Fibroblast of lung (primary cell): ENCODE results near the gene NASP. TPM values are rescaled to one million over a fixed set of nuclear protein-coding genes. Genes with fewer than 3 reads are reported as not detected.

Source experiments
- DNase-seq, 2 donors: peaks; one replicate each; pipeline versions ENCODE4 v3.0.0 to v3.0.0-alpha.2; 2010; ENCODE audit warnings: low read depth in 2 of 2
- H2AFZ ChIP-seq: 2 replicates; pipeline ENCODE4 v1.5.1; 2012; ENCODE audit warnings: low read length, control low read depth, inconsistent platforms
- H3K27ac ChIP-seq: 2 replicates; pipeline ENCODE4 v1.5.1; 2011; ENCODE audit warnings: low read length, control low read depth; ENCODE audit not compliant: insufficient read depth
- H3K27me3 ChIP-seq: 2 replicates; pipeline ENCODE4 v1.5.1; 2011; ENCODE audit warnings: mild to moderate bottlenecking, low read length; ENCODE audit not compliant: control insufficient read depth, insufficient read depth
- H3K36me3 ChIP-seq: 2 replicates; pipeline ENCODE4 v1.5.1; 2011; ENCODE audit warnings: low read length; ENCODE audit not compliant: control insufficient read depth, insufficient read depth
- H3K4me1 ChIP-seq: 2 replicates; pipeline ENCODE4 v1.5.1; 2011; ENCODE audit warnings: low read length; ENCODE audit not compliant: control insufficient read depth, insufficient read depth; ENCODE audit errors: extremely low read depth
- H3K4me2 ChIP-seq: 2 replicates; pipeline ENCODE4 v1.5.1; 2011; ENCODE audit warnings: low read length, control low read depth; ENCODE audit not compliant: insufficient read depth; ENCODE audit errors: extremely low read depth
- H3K4me3 ChIP-seq, 4 experiments: fragments of 200-600 bp in 1 of 4; sonication (generic) in 1 of 4; replicated peaks in 1 of 4; 2 replicates each; pipeline ENCODE4 v1.5.1; 2011 to 2016; ENCODE audit warnings: low read length in 4 of 4, low read depth in 3 of 4, mild to moderate bottlenecking in 3 of 4, control low read depth in 2 of 4, inconsistent platforms in 1 of 4, mixed read lengths in 1 of 4; ENCODE audit not compliant: insufficient read depth in 1 of 4; ENCODE audit errors: control extremely low read depth in 1 of 4
- H3K79me2 ChIP-seq: 2 replicates; pipeline ENCODE4 v1.5.1; 2012; ENCODE audit warnings: mild to moderate bottlenecking, low read length, inconsistent platforms; ENCODE audit not compliant: control insufficient read depth, insufficient read depth
- H3K9ac ChIP-seq: 2 replicates; pipeline ENCODE4 v1.5.1; 2011; ENCODE audit warnings: mild to moderate bottlenecking, low read length, control low read depth; ENCODE audit not compliant: insufficient read depth
- H3K9me3 ChIP-seq: 2 replicates; pipeline ENCODE4 v1.5.1; 2012; ENCODE audit warnings: low read depth, low read length; ENCODE audit not compliant: control insufficient read depth, insufficient read depth
- H4K20me1 ChIP-seq: 2 replicates; pipeline ENCODE4 v1.5.1; 2011; ENCODE audit warnings: low read length; ENCODE audit not compliant: control insufficient read depth, insufficient read depth; ENCODE audit errors: extremely low read depth
- EZH2 ChIP-seq: IDR thresholded peaks from 2 replicates; pipeline ENCODE4 v1.5.1; 2012; ENCODE audit warnings: low read length, control low read depth, mild to moderate bottlenecking; ENCODE audit errors: missing control alignments
- polyA plus RNA-seq, 2 donors: library from polyadenylated mRNA; depleted of rRNA in 1 of 2; stranded (reverse) in 1 of 2; unstranded in 1 of 2; fragments of >200 nt; gene quantifications; 2 replicates each; pipeline ENCODE4 v1.2.1, GENCODE V29; 2011 to 2012; ENCODE audit warnings: missing spikeins in 1 of 2
- total RNA-seq: library from RNA; depleted of rRNA; stranded (reverse); fragments of >200 nt; gene quantifications from 2 replicates; pipeline ENCODE4 v1.2.1, GENCODE V29; 2014
- TF ChIP-seq, protein P1 (sequence below), 2 donors: IDR thresholded peaks in 1 of 2; conservative IDR thresholded peaks in 1 of 2; 1 replicate in 1 of 2; 2 replicates in 1 of 2; pipeline ENCODE4 v1.5.1; 2011 to 2012; ENCODE audit warnings: low read length in 2 of 2, control low read depth in 1 of 2, inconsistent platforms in 1 of 2, low read depth in 1 of 2, mild to moderate bottlenecking in 1 of 2

Gene NASP
- total and polyA plus RNA-seq, 2 donors (not counting 1 experiment from before 2014, with no cell fraction given), result 30.9 to 54.1 TPM

DNA sequence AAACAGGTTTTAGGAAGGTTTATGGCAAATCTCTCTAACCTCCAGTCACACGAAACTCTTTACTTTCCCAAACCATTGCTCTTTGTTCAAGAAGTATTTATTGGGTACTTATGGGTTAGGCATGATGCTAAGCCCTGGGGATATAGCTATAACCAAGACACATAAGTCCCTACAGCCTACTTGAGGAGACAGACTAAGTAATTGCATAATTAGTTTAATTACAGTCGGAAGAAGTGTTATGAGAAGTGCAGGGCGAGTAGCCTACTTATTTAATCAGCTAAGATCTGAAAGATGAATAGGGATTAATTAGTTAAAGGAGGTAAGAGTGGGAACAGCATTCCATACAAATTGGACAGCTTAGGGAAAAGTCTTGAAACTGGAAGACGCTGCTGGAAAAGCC is 13.2 kb upstream of the NASP start:
- H4K20me1 ChIP-seq, result no peaks in the 10 kb centered on the region
- no peak for TF ChIP-seq EZH2
- TF ChIP-seq, protein P1, sequence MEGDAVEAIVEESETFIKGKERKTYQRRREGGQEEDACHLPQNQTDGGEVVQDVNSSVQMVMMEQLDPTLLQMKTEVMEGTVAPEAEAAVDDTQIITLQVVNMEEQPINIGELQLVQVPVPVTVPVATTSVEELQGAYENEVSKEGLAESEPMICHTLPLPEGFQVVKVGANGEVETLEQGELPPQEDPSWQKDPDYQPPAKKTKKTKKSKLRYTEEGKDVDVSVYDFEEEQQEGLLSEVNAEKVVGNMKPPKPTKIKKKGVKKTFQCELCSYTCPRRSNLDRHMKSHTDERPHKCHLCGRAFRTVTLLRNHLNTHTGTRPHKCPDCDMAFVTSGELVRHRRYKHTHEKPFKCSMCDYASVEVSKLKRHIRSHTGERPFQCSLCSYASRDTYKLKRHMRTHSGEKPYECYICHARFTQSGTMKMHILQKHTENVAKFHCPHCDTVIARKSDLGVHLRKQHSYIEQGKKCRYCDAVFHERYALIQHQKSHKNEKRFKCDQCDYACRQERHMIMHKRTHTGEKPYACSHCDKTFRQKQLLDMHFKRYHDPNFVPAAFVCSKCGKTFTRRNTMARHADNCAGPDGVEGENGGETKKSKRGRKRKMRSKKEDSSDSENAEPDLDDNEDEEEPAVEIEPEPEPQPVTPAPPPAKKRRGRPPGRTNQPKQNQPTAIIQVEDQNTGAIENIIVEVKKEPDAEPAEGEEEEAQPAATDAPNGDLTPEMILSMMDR (conservative IDR thresholded peaks at IDR 0.05 in 1 of 2, IDR thresholded peaks at IDR 0.05 in 1 of 2; ENCODE audit: low read depth in 1 of 2, low read length in 2 of 2), result no peak
- H3K4me1 ChIP-seq, result no peaks in the 10 kb centered on the region
- no peak overlapping the region for H3K4me2 ChIP-seq
- no peaks in the 10 kb centered on the region for H3K27me3 ChIP-seq
- peaks cover 7% of the 10 kb centered on the region for H3K36me3 ChIP-seq
- no peak for DNase-seq
- no peak overlapping the region for H3K9ac ChIP-seq
- H3K9me3 ChIP-seq, result no peaks in the 10 kb centered on the region
- no peak overlapping the region for H3K27ac ChIP-seq
- H3K4me3 ChIP-seq, result no peak overlapping the region
- H3K79me2 ChIP-seq, result no peaks in the 10 kb centered on the region
- no peak overlapping the region for H2AFZ ChIP-seq

DNA sequence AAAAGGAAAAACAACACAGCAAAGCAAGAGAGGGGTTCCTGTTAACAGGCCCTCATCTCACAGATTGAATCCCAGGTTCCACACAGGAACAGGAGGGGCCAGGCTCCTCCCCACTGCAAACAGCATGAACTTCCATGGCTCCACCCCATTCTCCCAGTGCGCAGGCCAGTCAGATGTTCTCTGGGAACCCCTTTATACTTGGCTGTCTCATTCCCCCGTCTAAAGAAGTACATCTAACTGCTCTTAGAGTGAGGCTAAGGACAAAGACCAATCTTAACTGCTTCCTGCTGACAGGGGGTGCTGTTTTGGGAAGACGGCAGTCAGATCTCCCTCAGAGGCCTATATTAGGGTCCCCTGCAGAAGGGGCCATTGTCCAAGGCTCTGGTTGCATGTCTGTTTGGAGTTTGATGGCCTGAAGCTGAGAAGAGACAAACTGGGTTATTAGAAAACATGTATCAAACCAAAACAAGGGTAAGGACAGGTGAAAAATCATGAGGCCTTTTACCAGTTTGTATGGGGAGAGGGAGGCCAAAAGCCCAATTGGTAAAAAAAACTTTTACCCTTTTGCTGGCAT is 10.5 kb upstream of the NASP start:
- Histone ChIP-seq H3K4me2 (no peak overlapping the region), H3K79me2 (no peaks in the 10 kb centered on the region), H3K27ac (no peak overlapping the region), H3K4me1 (no peaks in the 10 kb centered on the region), H3K9me3 (no peaks in the 10 kb centered on the region), H2AFZ (no peak overlapping the region), H4K20me1 (no peaks in the 10 kb centered on the region), H3K27me3 (no peaks in the 10 kb centered on the region), H3K36me3 (peaks cover 6% of the 10 kb centered on the region), H3K4me3 (no peak overlapping the region), H3K9ac (no peak overlapping the region)
- DNase-seq, result no peak
- TF ChIP-seq, protein P1 (conservative IDR thresholded peaks at IDR 0.05 in 1 of 2, IDR thresholded peaks at IDR 0.05 in 1 of 2; ENCODE audit: low read depth in 1 of 2, low read length in 2 of 2), result peak in 1 of 2 donors; percentile 23
- TF ChIP-seq EZH2, result no peak

DNA sequence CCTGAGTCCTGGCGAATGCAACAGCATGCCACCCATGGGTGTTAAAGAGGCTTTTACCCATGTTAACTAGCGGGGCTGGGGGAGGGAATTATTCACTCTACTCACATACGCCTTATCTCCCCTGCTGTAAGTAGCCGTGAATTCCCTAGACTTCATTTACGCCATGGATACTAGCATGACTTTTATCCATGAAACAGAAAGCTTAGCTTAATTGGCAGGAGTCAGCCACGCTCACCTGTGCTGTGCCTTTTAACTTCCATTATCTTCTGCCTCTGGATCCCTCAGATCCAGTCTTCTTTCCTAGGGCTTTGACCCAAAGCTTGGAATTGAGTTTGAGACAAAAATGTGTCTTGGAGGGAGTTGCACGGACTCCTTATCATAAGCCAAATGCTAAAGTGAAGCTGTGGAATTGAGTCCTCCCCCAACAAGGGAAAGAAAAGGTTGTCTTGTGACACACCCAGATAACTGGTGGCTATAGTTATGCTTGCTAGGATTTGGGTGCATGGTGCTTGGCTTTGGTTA is 9.7 kb upstream of the NASP start:
- Histone ChIP-seq H3K9me3 (no peaks in the 10 kb centered on the region), H3K9ac (no peak overlapping the region), H3K27ac (no peak overlapping the region), H3K79me2 (no peaks in the 10 kb centered on the region), H3K4me3 (no peak overlapping the region), H2AFZ (no peak overlapping the region), H3K4me1 (no peaks in the 10 kb centered on the region), H3K4me2 (no peak overlapping the region), H3K36me3 (peaks cover 5% of the 10 kb centered on the region), H4K20me1 (no peaks in the 10 kb centered on the region), H3K27me3 (no peaks in the 10 kb centered on the region)
- no peak for DNase-seq
- TF ChIP-seq EZH2, result no peak
- TF ChIP-seq, protein P1 (conservative IDR thresholded peaks at IDR 0.05 in 1 of 2, IDR thresholded peaks at IDR 0.05 in 1 of 2; ENCODE audit: low read depth in 1 of 2, low read length in 2 of 2), result no peak
